HL-60 (cell line): ENCODE measurements around the gene ABCA7.

ENCODE experiments used
- DNase-seq, 2 experiments: peaks; one replicate each; pipeline ENCODE4 v3.0.0-alpha.2; 2010 to 2020; ENCODE audit warnings: low read depth in 1 of 2, low spot score in 1 of 2
- H3K27ac ChIP-seq: fragments of 250-450 bp; sonication (Bioruptor Pico); replicated peaks from 2 replicates; pipeline ENCODE4 v1.5.1; 2020; ENCODE audit warnings: mild to moderate bottlenecking, moderate library complexity
- H3K27me3 ChIP-seq: fragments of 250-450 bp; sonication (Bioruptor Pico); 2 replicates; pipeline ENCODE4 v1.5.1; 2021; ENCODE audit warnings: mild to moderate bottlenecking, moderate library complexity; ENCODE audit not compliant: insufficient read depth, poor library complexity, severe bottlenecking
- H3K4me3 ChIP-seq: replicated peaks from 2 replicates; pipeline ENCODE4 v1.5.1; 2011; ENCODE audit warnings: mild to moderate bottlenecking, control low read depth, low read length; ENCODE audit not compliant: insufficient read depth
- CTCF ChIP-seq: IDR thresholded peaks from one replicate; pipeline ENCODE4 v1.5.1; 2011; ENCODE audit warnings: low read length, control low read depth, inconsistent platforms; ENCODE audit not compliant: insufficient read depth
- GABPA ChIP-seq: IDR thresholded peaks from 2 replicates; pipeline ENCODE4 v1.6.1; 2012; ENCODE audit warnings: low read depth
- POLR2AphosphoS5 ChIP-seq: IDR thresholded peaks from 2 replicates; pipeline ENCODE4 v1.6.1; 2012; ENCODE audit warnings: low read depth
- SPI1 ChIP-seq: IDR thresholded peaks from 2 replicates; pipeline ENCODE4 v1.6.1; 2012; ENCODE audit warnings: low read depth, mild to moderate bottlenecking, borderline replicate concordance
- TF ChIP-seq, protein P1 (sequence below): IDR thresholded peaks from 2 replicates; pipeline ENCODE4 v1.6.1; 2012; ENCODE audit warnings: low read depth; ENCODE audit not compliant: insufficient replicate concordance

The ABCA7 gene

DNA sequence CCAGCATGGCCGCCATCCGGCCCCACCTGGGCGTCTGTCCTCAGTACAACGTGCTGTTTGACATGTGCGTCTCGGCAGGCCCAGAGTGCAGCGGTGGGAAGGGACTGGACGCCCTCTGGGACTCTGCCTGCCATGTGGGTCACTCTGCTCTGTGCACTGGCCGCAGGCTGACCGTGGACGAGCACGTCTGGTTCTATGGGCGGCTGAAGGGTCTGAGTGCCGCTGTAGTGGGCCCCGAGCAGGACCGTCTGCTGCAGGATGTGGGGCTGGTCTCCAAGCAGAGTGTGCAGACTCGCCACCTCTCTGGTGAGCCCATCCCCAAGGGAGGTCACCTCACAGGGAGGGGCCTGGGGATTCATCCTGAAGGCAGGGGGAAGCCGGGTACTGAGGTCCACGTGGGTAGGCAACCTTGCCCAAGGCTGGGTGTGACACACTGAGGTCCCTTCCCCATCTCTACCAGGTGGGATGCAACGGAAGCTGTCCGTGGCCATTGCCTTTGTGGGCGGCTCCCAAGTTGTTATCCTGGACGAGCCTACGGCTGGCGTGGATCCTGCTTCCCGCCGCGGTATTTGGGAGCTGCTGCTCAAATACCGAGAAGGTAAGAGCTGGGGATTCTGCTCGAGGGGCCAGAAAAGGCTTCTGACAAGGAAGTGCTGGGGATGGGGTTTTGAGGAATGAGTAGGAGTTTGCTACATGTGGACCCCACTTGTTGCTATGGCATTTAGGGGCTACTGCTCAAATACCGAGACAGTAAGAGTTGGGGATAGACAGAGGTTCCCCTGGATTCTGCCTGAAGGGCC, 11.3 kb downstream of the ABCA7 start:
- H3K27me3 ChIP-seq = no peaks in the 10 kb centered on the region
- no peak for TF ChIP-seq SPI1
- TF ChIP-seq CTCF = no peak
- no peak for TF ChIP-seq POLR2AphosphoS5
- TF ChIP-seq, protein P1, sequence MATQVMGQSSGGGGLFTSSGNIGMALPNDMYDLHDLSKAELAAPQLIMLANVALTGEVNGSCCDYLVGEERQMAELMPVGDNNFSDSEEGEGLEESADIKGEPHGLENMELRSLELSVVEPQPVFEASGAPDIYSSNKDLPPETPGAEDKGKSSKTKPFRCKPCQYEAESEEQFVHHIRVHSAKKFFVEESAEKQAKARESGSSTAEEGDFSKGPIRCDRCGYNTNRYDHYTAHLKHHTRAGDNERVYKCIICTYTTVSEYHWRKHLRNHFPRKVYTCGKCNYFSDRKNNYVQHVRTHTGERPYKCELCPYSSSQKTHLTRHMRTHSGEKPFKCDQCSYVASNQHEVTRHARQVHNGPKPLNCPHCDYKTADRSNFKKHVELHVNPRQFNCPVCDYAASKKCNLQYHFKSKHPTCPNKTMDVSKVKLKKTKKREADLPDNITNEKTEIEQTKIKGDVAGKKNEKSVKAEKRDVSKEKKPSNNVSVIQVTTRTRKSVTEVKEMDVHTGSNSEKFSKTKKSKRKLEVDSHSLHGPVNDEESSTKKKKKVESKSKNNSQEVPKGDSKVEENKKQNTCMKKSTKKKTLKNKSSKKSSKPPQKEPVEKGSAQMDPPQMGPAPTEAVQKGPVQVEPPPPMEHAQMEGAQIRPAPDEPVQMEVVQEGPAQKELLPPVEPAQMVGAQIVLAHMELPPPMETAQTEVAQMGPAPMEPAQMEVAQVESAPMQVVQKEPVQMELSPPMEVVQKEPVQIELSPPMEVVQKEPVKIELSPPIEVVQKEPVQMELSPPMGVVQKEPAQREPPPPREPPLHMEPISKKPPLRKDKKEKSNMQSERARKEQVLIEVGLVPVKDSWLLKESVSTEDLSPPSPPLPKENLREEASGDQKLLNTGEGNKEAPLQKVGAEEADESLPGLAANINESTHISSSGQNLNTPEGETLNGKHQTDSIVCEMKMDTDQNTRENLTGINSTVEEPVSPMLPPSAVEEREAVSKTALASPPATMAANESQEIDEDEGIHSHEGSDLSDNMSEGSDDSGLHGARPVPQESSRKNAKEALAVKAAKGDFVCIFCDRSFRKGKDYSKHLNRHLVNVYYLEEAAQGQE = no peak
- no peak for TF ChIP-seq GABPA
- H3K27ac ChIP-seq = no peak overlapping the region
- H3K4me3 ChIP-seq = no peak overlapping the region
- no peak for DNase-seq

DNA sequence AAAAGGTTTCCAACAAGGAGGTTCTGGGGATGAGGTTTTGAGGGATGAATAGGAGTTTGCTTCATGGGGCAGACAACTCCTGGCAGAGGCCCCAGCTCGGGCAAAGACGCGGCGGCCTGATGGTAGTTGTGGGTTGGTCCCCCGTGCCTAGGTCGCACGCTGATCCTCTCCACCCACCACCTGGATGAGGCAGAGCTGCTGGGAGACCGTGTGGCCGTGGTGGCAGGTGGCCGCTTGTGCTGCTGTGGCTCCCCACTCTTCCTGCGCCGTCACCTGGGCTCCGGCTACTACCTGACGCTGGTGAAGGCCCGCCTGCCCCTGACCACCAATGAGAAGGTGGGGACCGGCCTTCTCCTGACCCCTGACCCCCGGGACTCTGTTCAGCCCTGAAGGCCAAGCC, 11.9 kb downstream of the ABCA7 start:
- H3K27me3 ChIP-seq = no peaks in the 10 kb centered on the region
- no peak overlapping the region for H3K4me3 ChIP-seq
- no peak for DNase-seq
- H3K27ac ChIP-seq = no peak overlapping the region
- TF ChIP-seq SPI1 (no peak), GABPA (no peak)

DNA sequence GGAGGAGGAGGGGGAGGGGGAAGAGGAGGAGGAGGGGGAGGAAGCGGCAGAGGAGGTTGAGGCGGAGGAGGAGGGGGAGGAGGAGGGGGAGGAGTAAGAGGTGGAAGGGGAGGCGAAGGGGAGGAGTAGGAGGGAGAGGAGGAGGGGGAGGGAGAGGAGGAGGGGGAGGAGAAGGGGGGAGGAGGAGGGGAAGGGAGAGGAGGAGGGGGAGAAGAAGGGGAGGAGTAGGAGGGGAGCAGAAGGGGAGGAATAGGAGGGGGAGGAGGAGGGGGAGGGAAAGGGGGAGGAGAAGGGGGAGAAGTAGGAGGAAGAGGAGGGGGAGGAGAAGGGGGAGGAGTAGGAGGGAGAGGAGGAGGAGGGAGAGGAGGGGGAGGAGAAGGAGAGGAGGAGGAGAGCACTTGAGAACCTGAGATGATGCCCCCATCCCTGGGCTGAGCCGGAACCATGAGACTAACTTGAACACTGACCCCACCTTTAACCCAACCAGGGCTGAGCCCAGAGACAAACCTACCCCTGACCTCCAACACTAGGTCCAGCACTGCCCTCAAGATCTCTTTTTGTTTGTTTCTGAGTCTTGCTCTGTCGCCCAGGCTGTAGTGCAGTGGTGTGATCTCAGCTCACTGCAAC, 12.6 kb downstream of the ABCA7 start:
- DNase-seq = no peak
- H3K27ac ChIP-seq = no peak overlapping the region
- TF ChIP-seq CTCF = no peak
- no peak for TF ChIP-seq POLR2AphosphoS5
- TF ChIP-seq, protein P1 = no peak
- TF ChIP-seq SPI1 = no peak
- no peak for TF ChIP-seq GABPA
- H3K4me3 ChIP-seq = no peak overlapping the region
- H3K27me3 ChIP-seq = no peaks in the 10 kb centered on the region

DNA sequence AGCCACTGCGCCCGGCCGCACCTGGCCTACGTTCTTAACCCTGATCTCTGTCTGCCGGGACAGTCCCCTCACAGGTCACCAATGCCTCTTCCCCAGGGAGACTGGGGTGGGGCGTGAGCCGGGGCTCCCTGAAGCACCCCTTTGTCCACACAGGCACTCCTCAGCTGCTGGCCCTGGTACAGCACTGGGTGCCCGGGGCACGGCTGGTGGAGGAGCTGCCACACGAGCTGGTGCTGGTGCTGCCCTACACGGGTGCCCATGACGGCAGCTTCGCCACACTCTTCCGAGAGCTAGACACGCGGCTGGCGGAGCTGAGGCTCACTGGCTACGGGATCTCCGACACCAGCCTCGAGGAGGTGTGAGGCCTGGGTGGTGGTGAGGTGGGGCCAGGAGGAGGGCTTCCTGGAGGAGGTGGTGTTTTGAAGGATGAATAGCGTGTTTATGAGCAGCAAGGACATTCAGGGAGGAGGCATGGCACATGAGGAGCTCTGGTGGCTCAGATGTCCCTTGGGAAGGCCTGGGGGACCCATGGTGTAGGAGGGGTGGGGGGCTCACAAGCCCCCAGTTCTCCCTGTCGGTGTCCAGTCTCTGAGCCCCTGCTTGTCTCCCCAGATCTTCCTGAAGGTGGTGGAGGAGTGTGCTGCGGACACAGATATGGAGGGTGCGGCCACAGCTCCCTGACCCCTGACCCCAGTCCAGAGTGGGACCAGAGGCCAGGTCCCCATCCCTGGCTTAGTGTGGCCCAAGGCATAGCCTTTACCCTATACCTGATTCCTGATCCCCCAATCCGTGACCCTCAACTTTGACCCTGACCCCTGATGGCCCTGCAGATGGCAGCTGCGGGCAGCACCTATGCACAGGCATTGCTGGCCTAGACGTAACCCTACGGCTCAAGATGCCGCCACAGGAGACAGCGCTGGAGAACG, 13.5 kb downstream of the ABCA7 start:
- DNase-seq = no peak
- H3K4me3 ChIP-seq = no peak overlapping the region
- no peak for TF ChIP-seq CTCF
- no peak for TF ChIP-seq SPI1
- TF ChIP-seq POLR2AphosphoS5 = no peak
- TF ChIP-seq, protein P1 = no peak
- no peak for TF ChIP-seq GABPA
- H3K27ac ChIP-seq = no peak overlapping the region
- H3K27me3 ChIP-seq = no peaks in the 10 kb centered on the region
